HCT116 (cell line): ENCODE data around the gene KRTAP10-10. TPM values are rescaled to one million over a fixed set of nuclear protein-coding genes. Genes with fewer than 3 reads are reported as not detected.

Source experiments
- ATAC-seq: fragments of 200-7000 bp; cut with Tn5 transposase; 2 replicates; pipeline ENCODE4 v1.9.1; 2020; ENCODE audit warnings: mild to moderate bottlenecking, moderate library complexity
- BruUV-seq: library from RNA; stranded (reverse); fragments of 400-500 nt; replicated peaks from 2 replicates; lab custom pipeline; 2021; lab: Mats Ljungman, UMichigan
- CTCF ChIA-PET: fragments of 300-600 bp; sonication (Branson Sonifier 250); formaldehyde crosslinking; loops from one replicate; lab custom pipeline; 2021; ENCODE audit warnings: antibody characterized with exemption; lab: Charles Lee
- POLR2A ChIA-PET: fragments of 300-600, 350-600 bp; sonication (Branson Sonifier 250); formaldehyde crosslinking; loops from one replicate; lab custom pipeline; 2021; ENCODE audit warnings: antibody characterized with exemption; lab: Charles Lee
- RAD21 ChIA-PET, 2 experiments: fragments of 300-600 bp; sonication (Branson Sonifier 250); formaldehyde crosslinking; loops; one replicate each; lab custom pipeline; 2023; ENCODE audit warnings: low total read pairs in 2 of 2; ENCODE audit not compliant: uncharacterized antibody in 2 of 2, unreplicated experiment in 2 of 2, low non-redundant PET in 1 of 2; lab: Charles Lee
- DNase-seq: peaks from one replicate; pipeline ENCODE4 v3.0.0-alpha.2; 2010; ENCODE audit warnings: low read depth, low spot score
- H2AFZ ChIP-seq: fragments of 200-600 bp; shearing (Covaris generic), sonication (generic); 2 replicates; pipeline ENCODE4 v1.6.1; 2017; ENCODE audit warnings: low read depth, mixed run types, mixed read lengths, antibody characterized with exemption, low read length; ENCODE audit not compliant: poor library complexity, severe bottlenecking
- H3K27ac ChIP-seq: 2 replicates; pipeline ENCODE4 v1.5.1; 2012; ENCODE audit warnings: low read depth, low read length
- H3K27me3 ChIP-seq: fragments of 200-600 bp; sonication (generic); 2 replicates; pipeline ENCODE4 v1.6.1; 2016; ENCODE audit warnings: mixed run types, low read length, mixed read lengths; ENCODE audit not compliant: insufficient read depth
- H3K36me3 ChIP-seq, 2 experiments: fragments of 200-500 bp in 1 of 2; fragments of 200-600 bp in 1 of 2; sonication (Bioruptor generic) in 1 of 2; sonication (generic) in 1 of 2; 2 replicates each; pipeline versions ENCODE4 v1.5.1 to v1.6.1; 2014 to 2016; ENCODE audit warnings: low read length in 2 of 2, inconsistent platforms in 1 of 2, mixed read lengths in 1 of 2, mixed run types in 1 of 2; ENCODE audit not compliant: insufficient read depth in 2 of 2, control insufficient read depth in 1 of 2
- H3K4me1 ChIP-seq, 2 experiments: fragments of 200-600 bp in 1 of 2; sonication (generic) in 1 of 2; 2 replicates each; pipeline versions ENCODE4 v1.5.1 to v1.6.1; 2012 to 2017; ENCODE audit warnings: low read length in 2 of 2, inconsistent platforms in 1 of 2, mild to moderate bottlenecking in 1 of 2, mixed read lengths in 1 of 2, mixed run types in 1 of 2, moderate library complexity in 1 of 2; ENCODE audit not compliant: insufficient read depth in 2 of 2, control insufficient read depth in 1 of 2
- H3K4me2 ChIP-seq: fragments of 200-600 bp; sonication (generic); 2 replicates; pipeline ENCODE4 v1.6.1; 2017; ENCODE audit warnings: mixed run types, low read length, mixed read lengths
- H3K4me3 ChIP-seq, 2 experiments: fragments of 200-600 bp in 1 of 2; sonication (generic) in 1 of 2; replicated peaks in 1 of 2; 2 replicates each; pipeline ENCODE4 v1.5.1; 2011 to 2016; ENCODE audit warnings: low read length in 2 of 2, control low read depth in 1 of 2, low read depth in 1 of 2, mild to moderate bottlenecking in 1 of 2, mixed read lengths in 1 of 2, mixed run types in 1 of 2
- H3K79me2 ChIP-seq: fragments of 200-600 bp; sonication (generic); 2 replicates; pipeline ENCODE4 v1.6.1; 2017; ENCODE audit warnings: mild to moderate bottlenecking, mixed run types, low read length, moderate library complexity, mixed read lengths; ENCODE audit not compliant: insufficient read depth
- H3K9ac ChIP-seq: fragments of 200-600 bp; sonication (generic); 2 replicates; pipeline ENCODE4 v1.6.1; 2016; ENCODE audit warnings: low read length, mixed read lengths
- H3K9me2 ChIP-seq: fragments of 200-600 bp; sonication (generic), shearing (Covaris generic); 2 replicates; pipeline ENCODE4 v1.6.1; 2017; ENCODE audit warnings: mixed run types, mild to moderate bottlenecking, moderate library complexity; ENCODE audit not compliant: insufficient read depth
- H3K9me3 ChIP-seq, 2 experiments: fragments of 200-500 bp in 1 of 2; fragments of 200-600 bp in 1 of 2; sonication (Bioruptor generic) in 1 of 2; sonication (generic) in 1 of 2; 2 replicates each; pipeline ENCODE4 v1.6.1; 2014 to 2017; ENCODE audit warnings: low read length in 2 of 2, mixed read lengths in 2 of 2, inconsistent platforms in 1 of 2, low read depth in 1 of 2, mild to moderate bottlenecking in 1 of 2, mixed run types in 1 of 2, moderate library complexity in 1 of 2; ENCODE audit not compliant: control insufficient read depth in 1 of 2, insufficient read depth in 1 of 2
- H4K20me1 ChIP-seq: fragments of 200-600 bp; sonication (generic), shearing (Covaris generic); 2 replicates; pipeline ENCODE4 v1.6.1; 2017; ENCODE audit warnings: mixed run types, mild to moderate bottlenecking, moderate library complexity; ENCODE audit not compliant: insufficient read depth
- CEBPB ChIP-seq: IDR thresholded peaks from 2 replicates; pipeline ENCODE4 v1.6.1; 2012; ENCODE audit warnings: low read depth
- ELF1 ChIP-seq: IDR thresholded peaks from 2 replicates; pipeline ENCODE4 v1.6.1; 2012; ENCODE audit warnings: low read depth, borderline replicate concordance
- EZH2 ChIP-seq: fragments of 200-600 bp; sonication (generic); IDR thresholded peaks from 2 replicates; pipeline ENCODE4 v1.6.1; 2017; ENCODE audit warnings: antibody characterized with exemption, mixed run types
- EZH2phosphoT487 ChIP-seq: fragments of 200-600 bp; IDR thresholded peaks from 2 replicates; pipeline ENCODE4 v1.6.1; 2018; ENCODE audit warnings: antibody characterized with exemption, borderline replicate concordance
- FOSL1 ChIP-seq: IDR thresholded peaks from 2 replicates; pipeline ENCODE4 v1.6.1; 2012; ENCODE audit warnings: low read depth
- JUND ChIP-seq: IDR thresholded peaks from 2 replicates; pipeline ENCODE4 v1.6.1; 2012
- MAX ChIP-seq: IDR thresholded peaks from 2 replicates; pipeline ENCODE4 v1.6.1; 2012
- POLR2A ChIP-seq: IDR thresholded peaks from 2 replicates; pipeline ENCODE4 v1.7.0; 2011; ENCODE audit warnings: borderline replicate concordance; ENCODE audit not compliant: insufficient read depth, insufficient read length; ENCODE audit errors: extremely low read depth
- POLR2AphosphoS5 ChIP-seq: IDR thresholded peaks from 2 replicates; pipeline ENCODE4 v1.6.1; 2011; ENCODE audit warnings: mild to moderate bottlenecking, low read depth, low read length, moderate library complexity
- RAD21 ChIP-seq: IDR thresholded peaks from 2 replicates; pipeline ENCODE4 v1.6.1; 2012; ENCODE audit warnings: low read depth, mild to moderate bottlenecking
- REST ChIP-seq: IDR thresholded peaks from 2 replicates; pipeline ENCODE4 v1.6.1; 2012; ENCODE audit warnings: low read depth
- SIN3A ChIP-seq: IDR thresholded peaks from 2 replicates; pipeline ENCODE4 v1.6.1; 2012; ENCODE audit warnings: low read depth
- SP1 ChIP-seq: IDR thresholded peaks from 2 replicates; pipeline ENCODE4 v1.6.1; 2012; ENCODE audit warnings: low read depth
- SRF ChIP-seq: IDR thresholded peaks from 2 replicates; pipeline ENCODE4 v1.6.1; 2012; ENCODE audit warnings: low read depth
- TCF7L2 ChIP-seq: IDR thresholded peaks from 2 replicates; pipeline ENCODE4 v1.7.0; 2011; ENCODE audit warnings: borderline replicate concordance, inconsistent platforms; ENCODE audit not compliant: insufficient read depth, insufficient read length; ENCODE audit errors: extremely low read depth
- YY1 ChIP-seq: IDR thresholded peaks from 2 replicates; pipeline ENCODE4 v1.6.1; 2011; ENCODE audit warnings: low read length, low read depth, moderate library complexity, mild to moderate bottlenecking; ENCODE audit not compliant: insufficient replicate concordance; ENCODE audit errors: extremely low read depth
- ZBTB33 ChIP-seq: IDR thresholded peaks from 2 replicates; pipeline ENCODE4 v1.6.1; 2011; ENCODE audit warnings: mild to moderate bottlenecking, low read length, moderate library complexity; ENCODE audit not compliant: insufficient replicate concordance; ENCODE audit errors: extremely low read depth
- ZNF274 ChIP-seq: fragments of 200-500 bp; sonication (Bioruptor generic); IDR thresholded peaks from 2 replicates; pipeline ENCODE4 v1.6.1; 2014; ENCODE audit warnings: mild to moderate bottlenecking, low read depth, low read length, inconsistent platforms
- intact Hi-C: fragments of 100-400 bp; cut with micrococcal nuclease; formaldehyde crosslinking; loops from 2 replicates; pipeline ENCODE4 v1.10.0; 2022
- total RNA-seq: library from RNA; stranded (reverse); gene quantifications from one replicate; pipeline ENCODE4 v1.2.1, GENCODE V29; 2021; ENCODE audit not compliant: unreplicated experiment
- TF ChIP-seq, protein P1 (sequence below), 3 experiments: fragments of 200-600 bp in 1 of 3; sonication (generic) in 1 of 3; IDR thresholded peaks in 2 of 3; conservative IDR thresholded peaks in 1 of 3; 2 replicates each; pipeline ENCODE4 v1.5.1; 2012 to 2017; ENCODE audit warnings: low read depth in 2 of 3, low read length in 2 of 3, antibody characterized with exemption in 1 of 3, borderline replicate concordance in 1 of 3, control low read depth in 1 of 3, mild to moderate bottlenecking in 1 of 3, mixed read lengths in 1 of 3, mixed run types in 1 of 3, moderate library complexity in 1 of 3; ENCODE audit not compliant: insufficient read depth in 1 of 3
- TF ChIP-seq, protein P2 (sequence below): IDR thresholded peaks from 2 replicates; pipeline ENCODE4 v1.6.1; 2012

KRTAP10-10 gene
- total RNA-seq, 1 experiment from 2014 or later, result not detected

DNA sequence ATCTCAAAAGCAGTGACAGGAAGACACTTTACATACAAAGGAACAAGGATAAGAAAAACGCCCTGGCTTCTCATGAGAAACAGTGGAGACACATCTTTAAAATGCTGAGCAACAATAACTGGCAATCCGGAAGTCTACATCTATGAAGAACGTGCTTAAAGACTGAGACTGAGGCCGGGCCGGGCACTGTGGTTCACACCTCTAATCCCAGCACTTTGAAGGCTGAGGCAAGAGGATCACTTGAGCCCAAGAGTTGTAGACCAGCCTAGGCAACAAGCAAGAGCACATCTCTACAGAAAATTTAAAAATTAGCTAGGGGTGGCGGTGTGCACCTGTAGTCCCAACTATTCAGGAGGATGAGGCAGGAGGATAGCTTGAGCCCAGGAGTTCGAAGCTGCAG lies 46.9 kb downstream of the KRTAP10-10 start:
- no peak overlapping the region for H3K4me2 ChIP-seq
- no peaks in the 10 kb centered on the region for H4K20me1 ChIP-seq
- no peaks in the 10 kb centered on the region for H3K79me2 ChIP-seq
- H3K4me1 ChIP-seq, result no peaks in the 10 kb centered on the region
- no TSS peak for BruUV-seq
- no peaks in the 10 kb centered on the region for H3K36me3 ChIP-seq
- H3K4me3 ChIP-seq, result no peak overlapping the region
- H2AFZ ChIP-seq, result no peak overlapping the region
- ChIA-PET CTCF (no interaction called here), RAD21 (no interaction called here), POLR2A (no interaction called here)
- ATAC-seq (no peak), DNase-seq (no peak)
- H3K27ac ChIP-seq, result no peak overlapping the region
- no peak for TF ChIP-seq CEBPB
- TF ChIP-seq ZNF274, result no peak
- TF ChIP-seq MAX, result no peak
- TF ChIP-seq YY1, result no peak
- TF ChIP-seq POLR2AphosphoS5, result no peak
- no peak for TF ChIP-seq FOSL1
- TF ChIP-seq, protein P1, sequence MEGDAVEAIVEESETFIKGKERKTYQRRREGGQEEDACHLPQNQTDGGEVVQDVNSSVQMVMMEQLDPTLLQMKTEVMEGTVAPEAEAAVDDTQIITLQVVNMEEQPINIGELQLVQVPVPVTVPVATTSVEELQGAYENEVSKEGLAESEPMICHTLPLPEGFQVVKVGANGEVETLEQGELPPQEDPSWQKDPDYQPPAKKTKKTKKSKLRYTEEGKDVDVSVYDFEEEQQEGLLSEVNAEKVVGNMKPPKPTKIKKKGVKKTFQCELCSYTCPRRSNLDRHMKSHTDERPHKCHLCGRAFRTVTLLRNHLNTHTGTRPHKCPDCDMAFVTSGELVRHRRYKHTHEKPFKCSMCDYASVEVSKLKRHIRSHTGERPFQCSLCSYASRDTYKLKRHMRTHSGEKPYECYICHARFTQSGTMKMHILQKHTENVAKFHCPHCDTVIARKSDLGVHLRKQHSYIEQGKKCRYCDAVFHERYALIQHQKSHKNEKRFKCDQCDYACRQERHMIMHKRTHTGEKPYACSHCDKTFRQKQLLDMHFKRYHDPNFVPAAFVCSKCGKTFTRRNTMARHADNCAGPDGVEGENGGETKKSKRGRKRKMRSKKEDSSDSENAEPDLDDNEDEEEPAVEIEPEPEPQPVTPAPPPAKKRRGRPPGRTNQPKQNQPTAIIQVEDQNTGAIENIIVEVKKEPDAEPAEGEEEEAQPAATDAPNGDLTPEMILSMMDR (IDR thresholded peaks at IDR 0.05 in 2 of 3, conservative IDR thresholded peaks at IDR 0.05 in 1 of 3; ENCODE audit: borderline replicate concordance in 1 of 3, insufficient read depth in 1 of 3, low read depth in 2 of 3, low read length in 2 of 3), result no peak
- no peak for TF ChIP-seq SIN3A
- no peak for TF ChIP-seq ZBTB33
- TF ChIP-seq TCF7L2, result no peak
- TF ChIP-seq POLR2A, result no peak
- TF ChIP-seq REST, result no peak
- no peak for TF ChIP-seq JUND
- no peak for TF ChIP-seq SRF
- TF ChIP-seq, protein P2, sequence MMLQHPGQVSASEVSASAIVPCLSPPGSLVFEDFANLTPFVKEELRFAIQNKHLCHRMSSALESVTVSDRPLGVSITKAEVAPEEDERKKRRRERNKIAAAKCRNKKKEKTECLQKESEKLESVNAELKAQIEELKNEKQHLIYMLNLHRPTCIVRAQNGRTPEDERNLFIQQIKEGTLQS, result no peak
- no peak for TF ChIP-seq RAD21
- TF ChIP-seq EZH2phosphoT487, result no peak
- TF ChIP-seq ELF1, result no peak
- no peak for TF ChIP-seq SP1
- no peak for TF ChIP-seq EZH2
- no peak overlapping the region for H3K9ac ChIP-seq
- intact Hi-C loops, result no loop called here
- no peaks in the 10 kb centered on the region for H3K9me2 ChIP-seq
- no peaks in the 10 kb centered on the region for H3K9me3 ChIP-seq
- 0 out of 2 replicates have a peak, but pooled peaks cover 3% of the 10 kb centered on the region for H3K27me3 ChIP-seq
